NCI-H1048 (cell line): ENCODE data around the gene GP5.

Experiments
- DNase-seq: peaks from one replicate; lab custom pipeline; 2025; lab: John Stamatoyannopoulos, UW

Gene GP5

DNA sequence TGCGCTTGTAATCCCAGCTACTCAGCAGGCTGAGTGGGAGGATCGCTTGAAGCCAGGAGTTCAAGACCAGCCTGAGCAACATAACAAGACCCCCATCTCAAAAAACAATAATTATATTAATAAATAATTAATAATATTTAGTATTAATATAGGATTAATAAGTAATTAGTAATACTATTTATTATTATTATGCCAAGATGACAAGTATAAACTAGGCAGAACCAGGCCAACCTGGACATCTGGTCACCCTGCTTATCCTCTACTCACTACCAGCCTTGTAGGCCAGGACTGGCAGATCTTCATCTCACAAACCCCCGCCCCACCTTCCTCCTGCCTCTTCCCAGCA, 48.4 kb downstream of the GP5 start:
- no peak for DNase-seq

DNA sequence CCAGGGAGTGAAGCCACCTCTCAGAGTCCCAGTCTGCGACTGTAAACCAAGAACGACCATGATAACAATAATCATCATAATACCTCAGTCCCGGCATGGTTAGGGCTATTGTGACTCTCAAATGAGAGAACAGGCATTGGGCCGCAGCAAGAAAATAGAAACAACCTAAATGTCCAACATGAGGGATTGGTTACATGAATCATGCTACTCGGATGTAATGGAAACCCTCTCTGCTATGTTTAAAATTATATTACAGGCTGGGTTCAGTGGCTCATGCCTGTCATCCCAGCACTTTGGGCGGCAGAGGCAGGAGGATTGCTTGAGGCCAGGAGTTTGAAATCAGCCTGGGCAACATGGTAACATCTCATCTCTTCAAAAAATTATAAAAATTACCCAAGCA, 50.7 kb downstream of the GP5 start:
- no peak for DNase-seq

DNA sequence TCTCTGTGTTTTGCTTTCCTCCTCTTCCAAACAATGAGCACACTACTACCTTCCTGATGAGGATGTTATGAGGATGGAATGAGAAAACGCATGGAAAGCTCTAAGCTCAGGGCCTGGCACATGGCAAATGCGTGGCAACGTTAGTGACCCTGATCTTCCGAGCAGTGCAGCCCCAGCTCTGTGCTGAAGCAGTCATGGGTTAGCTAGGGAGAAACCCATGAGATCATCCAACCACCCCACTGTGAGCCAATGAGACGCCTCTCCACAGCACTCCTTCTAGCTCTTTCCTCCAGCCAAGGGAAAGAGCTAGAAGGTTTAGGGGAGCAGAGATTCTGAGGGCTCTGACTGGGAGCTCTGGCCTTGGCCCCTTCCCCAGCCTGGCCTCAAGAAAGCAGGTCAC, 52.4 kb downstream of the GP5 start:
- DNase-seq, result no peak

DNA sequence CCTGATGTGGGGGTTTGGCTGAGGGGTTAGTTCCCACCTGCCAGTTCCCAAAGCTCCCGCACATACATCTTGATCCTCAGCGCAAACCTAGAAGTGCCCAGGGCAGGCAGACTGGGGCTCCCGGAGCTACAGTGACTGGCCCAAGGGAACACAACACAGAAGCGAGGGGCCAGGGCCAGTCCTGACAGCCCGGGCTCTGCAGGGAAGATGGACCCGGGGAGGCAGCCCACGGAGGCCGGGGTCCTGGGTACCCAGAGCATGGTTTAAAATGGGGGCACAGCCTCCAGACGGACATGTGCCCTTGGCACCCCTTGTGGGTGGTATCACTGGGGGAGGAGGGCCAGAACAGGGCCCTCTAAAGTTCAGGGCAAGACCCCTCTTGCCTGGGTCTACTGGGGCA, 53.0 kb downstream of the GP5 start:
- no peak for DNase-seq
